CD4-positive, alpha-beta T cell (primary cell): ENCODE data around the gene FNIP2. TPM values are rescaled to one million over a fixed set of nuclear protein-coding genes. Genes with fewer than 3 reads are reported as not detected.

ENCODE experiments used
- ATAC-seq: fragments of 200-7000 bp; cut with Tn5 transposase; one replicate; pipeline ENCODE4 v1.10.0; 2022; ENCODE audit warnings: mild to moderate bottlenecking; ENCODE audit not compliant: poor library complexity
- CTCF ChIA-PET: fragments of 350-600 bp; sonication (Branson Sonifier 250); formaldehyde crosslinking; loops from one replicate; lab custom pipeline; 2021; ENCODE audit warnings: antibody characterized with exemption, inconsistent platforms; lab: Charles Lee
- POLR2A ChIA-PET: fragments of 350-600 bp; sonication (Branson Sonifier 250); formaldehyde crosslinking; loops from one replicate; lab custom pipeline; 2021; ENCODE audit warnings: antibody characterized with exemption, inconsistent platforms; lab: Charles Lee
- DNase-seq, 14 experiments: peaks; one replicate each; pipeline ENCODE4 v3.0.0-alpha.2; 2013 to 2020; ENCODE audit warnings: mixed read lengths in 2 of 14
- H3K27ac ChIP-seq, 2 donors: one replicate each; pipeline versions ENCODE4 v1.5.1 to v1.7.0; 2013; ENCODE audit warnings: low read length in 2 of 2, low read depth in 1 of 2, mild to moderate bottlenecking in 1 of 2
- H3K27me3 ChIP-seq, 2 experiments: 1 replicate in 1 of 2; 2 replicates in 1 of 2; pipeline versions ENCODE4 v1.6.1 to v1.7.0; 2013; ENCODE audit warnings: low read length in 2 of 2, control low read depth in 1 of 2, mild to moderate bottlenecking in 1 of 2, moderate library complexity in 1 of 2; ENCODE audit not compliant: insufficient read depth in 2 of 2, control insufficient read depth in 1 of 2
- H3K36me3 ChIP-seq: one replicate; pipeline ENCODE4 v1.6.1; 2013; ENCODE audit warnings: low read length, control low read depth; ENCODE audit not compliant: insufficient read depth
- H3K4me1 ChIP-seq: one replicate; pipeline ENCODE4 v1.6.1; 2013; ENCODE audit warnings: low read length, control low read depth; ENCODE audit not compliant: insufficient read depth
- H3K4me3 ChIP-seq: one replicate; pipeline ENCODE4 v1.5.1; 2013; ENCODE audit warnings: mild to moderate bottlenecking, low read length, moderate library complexity
- H3K9me3 ChIP-seq, 2 experiments: 1 replicate in 1 of 2; 2 replicates in 1 of 2; pipeline versions ENCODE4 v1.6.1 to v1.7.0; 2013; ENCODE audit warnings: low read length in 2 of 2, mild to moderate bottlenecking in 2 of 2, control low read depth in 1 of 2, moderate library complexity in 1 of 2; ENCODE audit not compliant: control insufficient read depth in 1 of 2, insufficient read depth in 1 of 2
- H3K27ac Mint-ChIP-seq: one replicate; pipeline ENCODE4 v1.8.0; 2020; ENCODE audit warnings: mixed read lengths
- H3K27me3 Mint-ChIP-seq: one replicate; pipeline ENCODE4 v1.8.0; 2021; ENCODE audit warnings: mixed read lengths
- H3K36me3 Mint-ChIP-seq: one replicate; pipeline ENCODE4 v1.8.0; 2021; ENCODE audit warnings: low read depth, mixed read lengths
- H3K4me1 Mint-ChIP-seq: one replicate; pipeline ENCODE4 v1.8.0; 2021; ENCODE audit warnings: low read depth, mixed read lengths
- H3K4me3 Mint-ChIP-seq: one replicate; pipeline ENCODE4 v1.8.0; 2020; ENCODE audit warnings: mild to moderate bottlenecking, mixed read lengths
- H3K9me3 Mint-ChIP-seq: one replicate; pipeline ENCODE4 v1.8.0; 2020; ENCODE audit warnings: mixed read lengths
- intact Hi-C, 2 experiments: fragments of 100-400 bp; cut with DNase I in 1 of 2; cut with micrococcal nuclease in 1 of 2; formaldehyde crosslinking; loops; one replicate each; pipeline versions ENCODE4 v1.15.1 to v1.9.0; 2023 to 2025; cut with DNase I, micrococcal nuclease
- total RNA-seq, 174 experiments: library from RNA in 2 of 174; stranded (reverse) in 2 of 174; gene quantifications; one replicate each; pipeline ENCODE4 v1.2.3 and lab custom pipeline; 2021 to 2026
- TF ChIP-seq, protein P1 (sequence below): fragments of 200-600 bp; IDR thresholded peaks from one replicate; pipeline ENCODE4 v1.8.0; 2022; ENCODE audit warnings: antibody characterized with exemption, mild to moderate bottlenecking

FNIP2 gene
- total RNA-seq, 2 experiments from 2014 or later: 7.5 to 7.7 TPM

DNA sequence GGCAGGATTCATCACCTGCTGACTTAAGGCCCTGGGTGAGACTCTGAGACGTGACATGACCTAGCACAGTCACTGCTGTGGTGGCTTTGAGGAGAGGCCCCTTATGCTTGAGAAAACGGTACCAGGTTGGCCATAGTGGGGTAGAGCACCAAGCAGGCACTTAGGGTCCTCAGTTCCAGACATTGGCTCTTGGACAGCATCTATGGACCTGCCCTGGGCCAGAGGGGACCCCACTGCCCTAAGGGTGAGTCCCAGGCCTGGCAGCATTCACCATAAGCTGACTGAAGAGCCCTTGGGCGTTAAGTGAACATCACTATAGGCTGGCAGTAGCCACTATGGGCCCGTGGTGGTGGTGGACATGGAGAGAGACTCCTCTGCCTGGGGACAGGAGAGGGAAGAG lies 78.7 kb downstream of the FNIP2 start:
- H3K27me3 Mint-ChIP-seq: no peaks in the 10 kb centered on the region
- peaks cover 12% of the 10 kb centered on the region for H3K4me1 Mint-ChIP-seq
- ChIA-PET POLR2A (no interaction called here), CTCF (no interaction called here)
- no peak for ATAC-seq
- DNase-seq: no peak
- Histone ChIP-seq H3K9me3 (no peaks in the 10 kb centered on the region), H3K4me1 (no peaks in the 10 kb centered on the region), H3K36me3 (no peaks in the 10 kb centered on the region), H3K27ac (no peak overlapping the region), H3K27me3 (no peaks in the 10 kb centered on the region), H3K4me3 (no peak overlapping the region)
- H3K27ac Mint-ChIP-seq: no peak overlapping the region
- TF ChIP-seq, protein P1, sequence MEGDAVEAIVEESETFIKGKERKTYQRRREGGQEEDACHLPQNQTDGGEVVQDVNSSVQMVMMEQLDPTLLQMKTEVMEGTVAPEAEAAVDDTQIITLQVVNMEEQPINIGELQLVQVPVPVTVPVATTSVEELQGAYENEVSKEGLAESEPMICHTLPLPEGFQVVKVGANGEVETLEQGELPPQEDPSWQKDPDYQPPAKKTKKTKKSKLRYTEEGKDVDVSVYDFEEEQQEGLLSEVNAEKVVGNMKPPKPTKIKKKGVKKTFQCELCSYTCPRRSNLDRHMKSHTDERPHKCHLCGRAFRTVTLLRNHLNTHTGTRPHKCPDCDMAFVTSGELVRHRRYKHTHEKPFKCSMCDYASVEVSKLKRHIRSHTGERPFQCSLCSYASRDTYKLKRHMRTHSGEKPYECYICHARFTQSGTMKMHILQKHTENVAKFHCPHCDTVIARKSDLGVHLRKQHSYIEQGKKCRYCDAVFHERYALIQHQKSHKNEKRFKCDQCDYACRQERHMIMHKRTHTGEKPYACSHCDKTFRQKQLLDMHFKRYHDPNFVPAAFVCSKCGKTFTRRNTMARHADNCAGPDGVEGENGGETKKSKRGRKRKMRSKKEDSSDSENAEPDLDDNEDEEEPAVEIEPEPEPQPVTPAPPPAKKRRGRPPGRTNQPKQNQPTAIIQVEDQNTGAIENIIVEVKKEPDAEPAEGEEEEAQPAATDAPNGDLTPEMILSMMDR: no peak
- H3K4me3 Mint-ChIP-seq: no peak overlapping the region
- peaks cover 9% of the 10 kb centered on the region for H3K36me3 Mint-ChIP-seq
- H3K9me3 Mint-ChIP-seq: no peaks in the 10 kb centered on the region
- intact Hi-C loops: loop anchor here in 1 of 2 experiments (10.0 kb wide), 1 partner anchor 603 kb away; no protein-coding TSS in a partner anchor

DNA sequence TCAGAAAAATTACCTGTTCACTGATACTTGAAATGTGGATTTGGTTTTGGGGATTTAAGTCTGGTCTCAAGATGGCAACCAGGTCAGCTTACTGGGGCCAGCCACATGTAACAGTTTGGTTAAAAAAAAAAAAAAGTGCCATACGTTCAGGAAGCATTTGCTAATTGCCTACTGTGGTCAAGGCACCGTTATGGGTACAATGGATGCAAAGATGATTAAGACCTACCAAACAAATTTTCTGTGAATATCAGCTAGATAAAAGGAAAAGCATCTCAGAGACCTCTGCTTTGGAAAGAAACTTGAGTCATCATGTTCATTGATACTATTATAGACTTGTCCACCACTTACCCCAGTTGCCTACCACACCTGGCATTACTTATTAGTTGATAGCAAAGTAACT lies 80.9 kb downstream of the FNIP2 start:
- no peaks in the 10 kb centered on the region for H3K27me3 ChIP-seq
- DNase-seq: no peak
- Mint-ChIP-seq H3K27ac (no peak overlapping the region), H3K27me3 (no peaks in the 10 kb centered on the region), H3K9me3 (no peaks in the 10 kb centered on the region), H3K4me1 (peaks cover 12% of the 10 kb centered on the region), H3K4me3 (no peak overlapping the region), H3K36me3 (no peaks in the 10 kb centered on the region)
- ATAC-seq: no peak
- TF ChIP-seq, protein P1: no peak
- H3K4me3 ChIP-seq: no peak overlapping the region
- no peaks in the 10 kb centered on the region for H3K9me3 ChIP-seq
- ChIA-PET POLR2A (interaction anchor here (1.8 kb wide), 1 partner anchor 80 kb away, joined by 7 read pairs; the partner anchor contains the start of gene FNIP2), CTCF (interaction anchor here (1.0 to 1.4 kb wide), 2 partner anchors 16 to 22 kb away, joined by 3 to 5 read pairs; no protein-coding TSS in a partner anchor)
- no peak overlapping the region for H3K27ac ChIP-seq
- intact Hi-C loops: loop anchor here (1.0 to 10.0 kb wide), 4 partner anchors 119 to 605 kb away; no protein-coding TSS in a partner anchor
- H3K36me3 ChIP-seq: no peaks in the 10 kb centered on the region
- no peaks in the 10 kb centered on the region for H3K4me1 ChIP-seq

- ChIA-PET CTCF (interaction anchor here (1.0 to 1.4 kb wide), 2 partner anchors 16 to 22 kb away, joined by 3 to 5 read pairs; no protein-coding TSS in a partner anchor), POLR2A (interaction anchor here (1.8 kb wide), 1 partner anchor 81 kb away, joined by 7 read pairs; the partner anchor contains the start of gene FNIP2)
- H3K27ac Mint-ChIP-seq: peak overlapping the region; percentile 3
- ATAC-seq (no peak), DNase-seq (no peak)
- no peaks in the 10 kb centered on the region for H3K27me3 Mint-ChIP-seq
- H3K9me3 Mint-ChIP-seq: no peaks in the 10 kb centered on the region
- no peak overlapping the region for H3K4me3 Mint-ChIP-seq
- H3K4me3 ChIP-seq: no peak overlapping the region
- no peaks in the 10 kb centered on the region for H3K36me3 ChIP-seq
- H3K9me3 ChIP-seq: no peaks in the 10 kb centered on the region
- TF ChIP-seq, protein P1: no peak
- no peaks in the 10 kb centered on the region for H3K4me1 ChIP-seq
- no peak overlapping the region for H3K27ac ChIP-seq
- H3K36me3 Mint-ChIP-seq: no peaks in the 10 kb centered on the region
- no peaks in the 10 kb centered on the region for H3K27me3 ChIP-seq
- intact Hi-C loops: loop anchor here (1.0 to 10.0 kb wide), 3 partner anchors 120 to 598 kb away; no protein-coding TSS in a partner anchor
- H3K4me1 Mint-ChIP-seq: peaks cover 12% of the 10 kb centered on the region
Measured at GRCh38 chr4:158850371-158850770, 81.5 kb downstream of the FNIP2 start.
